Osteoblast (primary cell): ENCODE data around the gene DES. TPM values are rescaled to one million over a fixed set of nuclear protein-coding genes. Genes with fewer than 3 reads are reported as not detected.

ENCODE experiments used
- DNase-seq: peaks from one replicate; pipeline ENCODE4 v3.0.0; 2011; ENCODE audit warnings: low spot score, mixed read lengths; ENCODE audit not compliant: insufficient read length; ENCODE audit errors: missing footprints
- H2AFZ ChIP-seq: 2 replicates; pipeline ENCODE4 v1.6.0; 2011; ENCODE audit warnings: mild to moderate bottlenecking, low read length
- H3K27ac ChIP-seq: 2 replicates; pipeline ENCODE4 v1.5.1; 2011; ENCODE audit warnings: mild to moderate bottlenecking, low read depth, low read length, moderate library complexity
- H3K27me3 ChIP-seq: 2 replicates; pipeline ENCODE4 v1.6.0; 2012; ENCODE audit warnings: mild to moderate bottlenecking, control low read depth, inconsistent platforms, low read length, moderate library complexity; ENCODE audit not compliant: insufficient read depth
- H3K36me3 ChIP-seq: 2 replicates; pipeline ENCODE4 v1.5.1; 2011; ENCODE audit warnings: mild to moderate bottlenecking, low read length, control low read depth, moderate library complexity; ENCODE audit not compliant: insufficient read depth
- H3K4me1 ChIP-seq: 2 replicates; pipeline ENCODE4 v1.5.1; 2011; ENCODE audit warnings: mild to moderate bottlenecking, low read length, control low read depth, moderate library complexity; ENCODE audit not compliant: insufficient read depth
- H3K4me2 ChIP-seq: 2 replicates; pipeline ENCODE4 v1.6.0; 2011; ENCODE audit warnings: mild to moderate bottlenecking, low read length; ENCODE audit not compliant: insufficient read depth
- H3K4me3 ChIP-seq: fragments of 200-600 bp; sonication (generic); 3 replicates; pipeline ENCODE4 v1.5.1; 2012; ENCODE audit warnings: mild to moderate bottlenecking, low read length, inconsistent platforms; ENCODE audit not compliant: insufficient read depth
- H3K79me2 ChIP-seq: 2 replicates; pipeline ENCODE4 v1.6.0; 2012; ENCODE audit warnings: mild to moderate bottlenecking, low read length, control low read depth, inconsistent platforms; ENCODE audit not compliant: insufficient read depth
- H3K9me3 ChIP-seq: 2 replicates; pipeline ENCODE4 v1.5.1; 2011; ENCODE audit warnings: low read depth, low read length, control low read depth
- H4K20me1 ChIP-seq: 2 replicates; pipeline ENCODE4 v1.6.0; 2012; ENCODE audit warnings: mild to moderate bottlenecking, low read length, control low read depth; ENCODE audit not compliant: insufficient read depth
- CTCF ChIP-seq: IDR thresholded peaks from 2 replicates; pipeline ENCODE4 v1.5.1; 2011; ENCODE audit warnings: mild to moderate bottlenecking, low read depth, low read length, moderate library complexity; ENCODE audit errors: extremely low read depth
- total RNA-seq: library from RNA; depleted of rRNA; stranded (reverse); fragments of >200 nt; gene quantifications from 2 replicates; pipeline ENCODE4 v1.2.3, GENCODE V29; 2012

Gene DES
- total RNA-seq, 1 donor, result 0.72 TPM

DNA sequence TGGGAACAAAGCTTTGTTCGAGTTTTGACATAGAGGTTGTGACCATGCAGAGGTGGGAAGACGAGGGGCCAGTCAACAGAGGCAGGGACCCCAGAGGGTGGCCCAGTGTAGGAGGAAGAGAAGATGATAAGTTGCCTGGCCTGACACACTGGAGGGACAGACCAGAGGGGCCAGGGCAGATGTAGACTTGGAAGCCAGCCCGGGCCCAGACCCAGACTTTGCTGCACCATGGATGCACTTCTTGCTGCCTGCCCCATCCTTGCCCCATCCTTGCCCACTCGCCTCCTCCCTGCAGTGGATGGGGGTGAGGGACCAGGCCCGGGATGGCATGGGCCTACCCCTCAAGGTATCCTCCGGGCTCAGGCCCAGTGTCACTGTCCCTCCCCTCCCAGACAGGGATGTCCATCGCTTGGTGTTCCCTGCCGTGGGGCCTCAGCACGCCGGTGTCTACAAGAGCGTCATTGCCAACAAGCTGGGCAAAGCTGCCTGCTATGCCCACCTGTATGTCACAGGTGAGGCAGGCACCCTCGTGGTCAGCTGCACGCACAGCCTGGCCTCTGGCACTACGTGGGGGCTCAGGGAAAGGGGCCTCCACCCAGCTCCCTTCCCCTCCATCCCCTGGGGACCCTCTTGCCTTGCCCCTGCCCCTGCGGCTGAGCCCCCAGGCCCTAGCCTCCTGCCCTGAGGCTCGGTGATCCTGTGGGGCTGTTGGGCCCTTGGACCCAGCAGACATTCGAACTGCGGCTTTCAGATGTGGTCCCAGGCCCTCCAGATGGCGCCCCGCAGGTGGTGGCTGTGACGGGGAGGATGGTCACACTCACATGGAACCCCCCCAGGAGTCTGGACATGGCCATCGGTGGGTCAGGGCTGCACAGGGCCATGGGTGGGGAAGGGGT lies 53.5 kb downstream of the DES start:
- no peak overlapping the region for H3K27ac ChIP-seq
- no peak overlapping the region for H3K4me2 ChIP-seq
- no peak overlapping the region for H2AFZ ChIP-seq
- no peaks in the 10 kb centered on the region for H3K9me3 ChIP-seq
- TF ChIP-seq CTCF, result no peak
- no peaks in the 10 kb centered on the region for H3K79me2 ChIP-seq
- peaks cover 64% of the 10 kb centered on the region for H3K36me3 ChIP-seq
- H3K4me3 ChIP-seq, result no peak overlapping the region
- peaks cover 14% of the 10 kb centered on the region for H3K4me1 ChIP-seq
- no peaks in the 10 kb centered on the region for H4K20me1 ChIP-seq
- no peaks in the 10 kb centered on the region for H3K27me3 ChIP-seq
- no peak for DNase-seq

DNA sequence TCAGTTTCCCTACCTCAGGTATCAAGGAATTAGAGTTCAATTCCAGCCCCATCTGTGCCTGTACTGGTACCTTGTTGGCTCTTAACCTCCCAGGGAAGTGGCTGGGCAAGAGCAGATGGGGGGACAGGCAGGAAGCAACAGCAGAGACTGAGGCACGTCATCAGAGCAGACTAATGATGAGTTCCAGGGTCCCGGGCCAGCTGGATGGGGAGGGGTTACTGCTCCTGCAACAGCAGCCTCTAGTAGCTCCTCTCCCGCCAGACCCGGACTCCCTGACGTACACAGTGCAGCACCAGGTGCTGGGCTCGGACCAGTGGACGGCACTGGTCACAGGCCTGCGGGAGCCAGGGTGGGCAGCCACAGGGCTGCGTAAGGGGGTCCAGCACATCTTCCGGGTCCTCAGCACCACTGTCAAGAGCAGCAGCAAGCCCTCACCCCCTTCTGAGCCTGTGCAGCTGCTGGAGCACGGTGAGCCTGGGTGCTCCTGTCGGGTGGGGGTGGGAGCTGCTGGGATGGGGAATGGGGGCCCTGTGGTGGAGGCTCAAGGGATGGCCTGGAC lies 54.5 kb downstream of the DES start:
- H4K20me1 ChIP-seq, result no peaks in the 10 kb centered on the region
- H3K9me3 ChIP-seq, result no peaks in the 10 kb centered on the region
- H2AFZ ChIP-seq, result no peak overlapping the region
- no peak overlapping the region for H3K4me3 ChIP-seq
- H3K4me1 ChIP-seq, result peaks cover 14% of the 10 kb centered on the region
- no peak overlapping the region for H3K4me2 ChIP-seq
- no peaks in the 10 kb centered on the region for H3K27me3 ChIP-seq
- no peaks in the 10 kb centered on the region for H3K79me2 ChIP-seq
- no peak for TF ChIP-seq CTCF
- DNase-seq, result no peak
- no peak overlapping the region for H3K27ac ChIP-seq
- peaks cover 71% of the 10 kb centered on the region for H3K36me3 ChIP-seq

DNA sequence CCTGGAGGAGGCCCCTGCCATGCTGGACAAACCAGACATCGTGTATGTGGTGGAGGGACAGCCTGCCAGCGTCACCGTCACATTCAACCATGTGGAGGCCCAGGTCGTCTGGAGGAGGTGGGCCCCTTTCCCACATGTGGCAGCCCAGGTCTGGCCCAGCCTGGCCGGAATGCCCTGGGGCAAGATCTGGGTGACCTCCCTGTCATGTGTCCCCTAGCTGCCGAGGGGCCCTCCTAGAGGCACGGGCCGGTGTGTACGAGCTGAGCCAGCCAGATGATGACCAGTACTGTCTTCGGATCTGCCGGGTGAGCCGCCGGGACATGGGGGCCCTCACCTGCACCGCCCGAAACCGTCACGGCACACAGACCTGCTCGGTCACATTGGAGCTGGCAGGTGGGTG lies 55.3 kb downstream of the DES start:
- Histone ChIP-seq H3K4me3 (no peak overlapping the region), H3K4me2 (no peak overlapping the region), H3K27ac (no peak overlapping the region), H3K9me3 (no peaks in the 10 kb centered on the region), H4K20me1 (no peaks in the 10 kb centered on the region), H3K4me1 (peaks cover 14% of the 10 kb centered on the region), H2AFZ (no peak overlapping the region), H3K36me3 (peaks cover 79% of the 10 kb centered on the region), H3K27me3 (no peaks in the 10 kb centered on the region), H3K79me2 (no peaks in the 10 kb centered on the region)
- DNase-seq, result no peak
- no peak for TF ChIP-seq CTCF
